ENCODE results near the gene PKD1. TPM values are rescaled to one million over a fixed set of nuclear protein-coding genes. Genes with fewer than 3 reads are reported as not detected.

PKD1 gene
- total and polyA plus RNA-seq, 3 donors from 2014 or later: 83.4 to 337 (median 323) TPM

DNA sequence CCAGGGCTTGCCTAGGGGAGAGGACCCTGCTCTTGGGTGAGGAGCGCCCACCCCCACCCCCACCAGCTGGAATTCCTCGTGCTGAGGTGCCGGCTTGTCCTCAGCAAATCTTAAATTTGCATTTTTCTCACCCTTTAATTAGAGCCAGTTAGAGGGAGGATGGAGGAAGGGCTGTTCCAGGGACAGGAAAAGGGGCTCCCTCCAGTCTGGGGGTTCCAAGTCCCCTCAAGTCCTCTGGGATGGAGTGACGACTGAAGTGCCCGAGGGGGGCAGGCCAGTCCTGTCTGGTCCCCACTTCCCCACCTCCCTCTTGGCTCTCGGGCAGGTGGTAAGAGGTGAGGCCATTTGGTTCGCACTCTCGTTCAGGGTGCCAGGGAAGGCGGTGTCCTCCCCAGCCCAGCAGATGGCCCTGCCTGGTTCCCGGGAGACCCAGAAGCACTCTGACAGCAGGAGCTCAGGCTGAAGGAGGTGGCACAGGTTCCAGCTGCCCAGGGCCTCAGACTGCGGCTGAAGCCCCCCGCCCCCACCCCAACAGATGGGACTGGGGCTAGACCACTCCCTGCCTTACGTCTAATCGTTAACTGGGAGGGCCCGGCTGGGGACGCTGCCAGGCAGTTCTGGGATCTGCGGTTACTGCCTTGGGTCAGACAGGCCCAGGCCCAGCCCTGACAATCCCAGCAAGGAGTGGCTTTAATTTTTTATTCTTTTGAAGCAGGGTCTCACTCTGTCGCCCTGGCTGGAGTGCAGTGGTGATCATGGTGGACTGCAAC is 14.9 kb upstream of the PKD1 start:
- no peaks in the 10 kb centered on the region for H3K36me3 ChIP-seq (ENCODE audit: low read depth, missing control alignments)
- H3K4me3 ChIP-seq: no peak overlapping the region
- no peak for TF ChIP-seq POLR2A (IDR thresholded peaks at IDR 0.05)
- TF ChIP-seq, protein P1, sequence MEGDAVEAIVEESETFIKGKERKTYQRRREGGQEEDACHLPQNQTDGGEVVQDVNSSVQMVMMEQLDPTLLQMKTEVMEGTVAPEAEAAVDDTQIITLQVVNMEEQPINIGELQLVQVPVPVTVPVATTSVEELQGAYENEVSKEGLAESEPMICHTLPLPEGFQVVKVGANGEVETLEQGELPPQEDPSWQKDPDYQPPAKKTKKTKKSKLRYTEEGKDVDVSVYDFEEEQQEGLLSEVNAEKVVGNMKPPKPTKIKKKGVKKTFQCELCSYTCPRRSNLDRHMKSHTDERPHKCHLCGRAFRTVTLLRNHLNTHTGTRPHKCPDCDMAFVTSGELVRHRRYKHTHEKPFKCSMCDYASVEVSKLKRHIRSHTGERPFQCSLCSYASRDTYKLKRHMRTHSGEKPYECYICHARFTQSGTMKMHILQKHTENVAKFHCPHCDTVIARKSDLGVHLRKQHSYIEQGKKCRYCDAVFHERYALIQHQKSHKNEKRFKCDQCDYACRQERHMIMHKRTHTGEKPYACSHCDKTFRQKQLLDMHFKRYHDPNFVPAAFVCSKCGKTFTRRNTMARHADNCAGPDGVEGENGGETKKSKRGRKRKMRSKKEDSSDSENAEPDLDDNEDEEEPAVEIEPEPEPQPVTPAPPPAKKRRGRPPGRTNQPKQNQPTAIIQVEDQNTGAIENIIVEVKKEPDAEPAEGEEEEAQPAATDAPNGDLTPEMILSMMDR (IDR thresholded peaks at IDR 0.05): no peak
- no peaks in the 10 kb centered on the region for H3K27me3 ChIP-seq
- peaks cover 50% of the 10 kb centered on the region for H3K4me1 ChIP-seq
- 60 to 72% methylated on average over 17 to 18 of the region's 18 CpGs for WGBS, 2 donors
- intact Hi-C loops (cut with DNase I; ENCODE audit: low total_unique reads): loop anchor here (10.0 kb wide), 1 partner anchor 104 kb away; the partner anchor contains the start of gene ECI1
- no peak overlapping the region for H3K27ac ChIP-seq
- DNase-seq: no peak
- H3K9me3 ChIP-seq: no peaks in the 10 kb centered on the region

DNA sequence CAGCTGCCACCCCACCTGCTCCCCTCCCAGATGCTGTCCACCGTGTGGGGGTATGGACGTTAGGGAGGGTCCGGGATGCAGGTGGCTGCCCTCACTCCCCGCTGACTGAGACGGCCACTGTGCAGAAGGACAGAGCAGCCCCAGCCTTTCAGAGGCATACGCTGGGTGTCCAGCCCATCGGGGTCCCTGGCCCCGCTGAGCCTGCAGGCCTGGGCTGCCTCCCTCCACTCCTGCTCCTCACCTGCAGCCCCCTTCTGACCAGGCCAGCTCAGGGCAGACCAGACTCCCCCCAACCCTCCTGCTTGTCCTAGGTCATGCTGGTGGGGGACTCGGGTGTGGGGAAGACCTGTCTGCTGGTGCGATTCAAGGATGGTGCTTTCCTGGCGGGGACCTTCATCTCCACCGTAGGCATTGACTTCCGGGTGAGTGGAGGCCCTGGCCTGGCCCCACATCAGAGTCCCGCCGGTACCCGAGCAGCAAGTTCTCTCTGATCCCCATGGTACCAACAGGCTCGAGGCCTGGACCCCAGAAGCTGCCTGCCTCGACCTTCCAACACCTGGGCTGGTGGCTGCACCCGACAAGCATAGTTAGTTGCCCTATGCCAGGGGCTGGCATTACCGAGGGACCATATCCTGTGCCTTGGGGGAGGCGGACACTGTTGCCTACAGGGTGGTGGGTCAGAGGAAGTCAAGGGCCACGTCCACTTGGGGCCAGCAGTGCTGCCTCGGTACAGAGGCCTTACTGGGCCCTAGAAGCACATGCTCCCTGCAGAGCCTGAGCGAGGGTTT is 14.1 kb upstream of the PKD1 start:
- no peak for DNase-seq
- no peaks in the 10 kb centered on the region for H3K27me3 ChIP-seq
- peaks cover 50% of the 10 kb centered on the region for H3K4me1 ChIP-seq
- intact Hi-C loops (cut with DNase I; ENCODE audit: low total_unique reads): loop anchor here (10.0 kb wide), 1 partner anchor 105 kb away; the partner anchor contains the start of gene ECI1
- H3K27ac ChIP-seq: no peak overlapping the region
- H3K4me3 ChIP-seq: no peak overlapping the region
- WGBS, 2 donors: 65 to 78% methylated on average over 6 to 24 of the region's 24 CpGs
- no peaks in the 10 kb centered on the region for H3K36me3 ChIP-seq (ENCODE audit: low read depth, missing control alignments)
- no peak for TF ChIP-seq POLR2A (IDR thresholded peaks at IDR 0.05)
- TF ChIP-seq, protein P1 (IDR thresholded peaks at IDR 0.05): no peak
- no peaks in the 10 kb centered on the region for H3K9me3 ChIP-seq

DNA sequence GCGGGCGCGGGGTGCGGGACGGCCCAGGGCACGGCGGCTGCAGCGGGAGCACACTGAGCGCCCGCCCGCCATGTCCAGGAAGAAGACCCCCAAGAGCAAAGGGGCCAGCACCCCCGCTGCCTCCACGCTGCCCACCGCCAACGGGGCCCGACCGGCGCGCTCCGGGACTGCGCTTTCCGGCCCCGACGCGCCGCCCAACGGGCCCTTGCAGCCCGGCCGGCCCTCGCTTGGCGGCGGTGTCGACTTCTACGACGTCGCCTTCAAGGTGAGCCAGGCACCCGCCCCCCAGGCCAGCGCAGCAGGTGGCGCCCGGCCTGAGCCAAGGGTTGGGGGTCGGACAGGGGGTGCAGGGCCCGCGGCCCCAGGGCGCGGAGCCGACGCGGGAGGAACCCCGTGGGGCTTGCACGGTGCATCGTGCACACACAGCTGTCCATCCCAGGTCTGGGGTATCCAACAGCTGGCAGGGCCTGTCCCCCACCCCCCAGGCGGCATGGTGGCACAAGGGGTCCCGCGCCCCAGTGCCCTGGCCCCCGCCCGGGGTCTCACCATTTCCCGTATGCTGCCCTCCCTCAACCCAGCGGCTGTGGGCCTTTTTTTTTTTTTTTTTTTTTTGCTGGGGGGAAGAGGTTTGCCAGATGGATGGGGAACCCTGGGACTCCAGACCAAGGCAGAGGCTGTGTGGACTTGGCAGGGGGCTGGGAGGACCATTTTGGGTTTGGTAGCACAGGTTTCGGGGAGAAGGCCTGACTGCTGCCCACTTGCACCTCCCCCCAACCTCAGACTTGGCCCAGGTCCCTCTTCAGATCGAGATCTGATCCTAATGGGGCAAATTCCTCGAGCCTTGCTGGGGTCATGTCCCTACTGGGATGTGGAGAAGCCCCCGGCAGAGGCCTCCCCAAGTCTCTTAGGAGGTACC is 13.3 kb upstream of the PKD1 start:
- DNase-seq: no peak
- no peaks in the 10 kb centered on the region for H3K9me3 ChIP-seq
- no peaks in the 10 kb centered on the region for H3K36me3 ChIP-seq (ENCODE audit: low read depth, missing control alignments)
- peak overlapping the region; percentile 35 to 40 for H3K4me3 ChIP-seq
- H3K4me1 ChIP-seq: peaks cover 43% of the 10 kb centered on the region
- intact Hi-C loops (cut with DNase I; ENCODE audit: low total_unique reads): no loop called here
- H3K27ac ChIP-seq: no peak overlapping the region
- no peaks in the 10 kb centered on the region for H3K27me3 ChIP-seq
- no peak for TF ChIP-seq POLR2A (IDR thresholded peaks at IDR 0.05)
- TF ChIP-seq, protein P1 (IDR thresholded peaks at IDR 0.05): no peak
- 5% methylated on average over 36 of the region's 62 CpGs; no CpG with 5 or more reads in 1 of the 2 donors for WGBS, 2 donors

DNA sequence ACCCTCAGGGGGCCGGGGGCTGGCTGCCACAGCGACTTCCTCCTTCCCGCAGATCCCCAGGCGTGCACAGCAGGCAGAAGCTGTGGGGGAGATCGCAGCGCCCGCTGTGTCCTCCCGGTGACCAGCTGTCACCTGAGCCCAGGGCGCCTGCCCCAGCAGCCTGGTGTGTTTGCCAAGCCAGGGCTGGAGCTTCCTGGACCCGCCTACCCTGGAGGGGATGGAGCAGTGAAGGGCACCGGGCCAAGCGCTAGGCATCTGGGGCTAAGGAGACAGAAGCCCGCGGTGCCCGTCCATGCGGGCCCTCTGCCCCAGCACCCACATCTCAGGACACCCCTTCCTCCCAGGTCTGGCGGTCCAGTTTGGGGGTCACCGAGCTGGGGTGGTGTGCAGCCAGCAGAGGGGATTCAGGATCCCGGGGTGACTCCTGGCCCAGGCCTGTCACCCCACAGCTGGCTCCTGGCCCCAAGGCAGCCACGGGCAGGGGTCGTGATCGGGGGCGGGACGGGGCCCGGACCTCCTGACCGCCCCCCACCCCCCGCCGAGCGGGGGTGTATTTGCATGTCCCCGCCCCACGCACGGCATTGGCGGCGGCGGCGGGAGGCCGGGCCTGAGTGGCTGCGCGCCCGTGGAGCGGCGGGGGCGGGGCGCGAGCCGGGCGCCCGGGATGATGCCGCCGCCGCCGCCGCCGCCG is 12.4 kb upstream of the PKD1 start, which contains the start of gene RAB26:
RAB26 (plus strand) TSS at position 645 of the 691 bp plus-strand sequence. CDS start 159 bp downstream, outside the sequence.
- TF ChIP-seq, protein P1 (IDR thresholded peaks at IDR 0.05): no peak
- no peak for TF ChIP-seq POLR2A (IDR thresholded peaks at IDR 0.05)
- H3K4me3 ChIP-seq: peak within 1 kb of the TSS; percentile 35 to 40
- no peaks in the 10 kb centered on the region for H3K36me3 ChIP-seq (ENCODE audit: low read depth, missing control alignments)
- H3K4me1 ChIP-seq: peaks cover 39% of the 10 kb centered on the region
- H3K27ac ChIP-seq: no peak within 1 kb of the TSS
- peak; percentile 84 for DNase-seq
- WGBS, 2 donors: 13 to 28% methylated on average over 5 to 38 of the region's 55 CpGs
- no peaks in the 10 kb centered on the region for H3K9me3 ChIP-seq
- intact Hi-C loops (cut with DNase I; ENCODE audit: low total_unique reads): no loop called here
- H3K27me3 ChIP-seq: no peaks in the 10 kb centered on the region
